Neural progenitor cell (in vitro differentiated cells): ENCODE results near the gene ARHGAP26.

ENCODE experiments used
- EZH2 ChIP-seq: fragments of 200-600 bp; sonication (generic); IDR thresholded peaks from 2 replicates; pipeline ENCODE4 v1.6.1; 2017; ENCODE audit warnings: antibody characterized with exemption, mild to moderate bottlenecking, moderate library complexity
- EZH2phosphoT487 ChIP-seq: fragments of 200-600 bp; sonication (generic); IDR thresholded peaks from 2 replicates; pipeline ENCODE4 v1.6.1; 2017; ENCODE audit warnings: antibody characterized with exemption
- TF ChIP-seq, protein P1 (sequence below): fragments of 200-600 bp; sonication (generic); IDR thresholded peaks from 2 replicates; pipeline ENCODE4 v1.5.1; 2017; ENCODE audit warnings: antibody characterized with exemption, mild to moderate bottlenecking

DNA sequence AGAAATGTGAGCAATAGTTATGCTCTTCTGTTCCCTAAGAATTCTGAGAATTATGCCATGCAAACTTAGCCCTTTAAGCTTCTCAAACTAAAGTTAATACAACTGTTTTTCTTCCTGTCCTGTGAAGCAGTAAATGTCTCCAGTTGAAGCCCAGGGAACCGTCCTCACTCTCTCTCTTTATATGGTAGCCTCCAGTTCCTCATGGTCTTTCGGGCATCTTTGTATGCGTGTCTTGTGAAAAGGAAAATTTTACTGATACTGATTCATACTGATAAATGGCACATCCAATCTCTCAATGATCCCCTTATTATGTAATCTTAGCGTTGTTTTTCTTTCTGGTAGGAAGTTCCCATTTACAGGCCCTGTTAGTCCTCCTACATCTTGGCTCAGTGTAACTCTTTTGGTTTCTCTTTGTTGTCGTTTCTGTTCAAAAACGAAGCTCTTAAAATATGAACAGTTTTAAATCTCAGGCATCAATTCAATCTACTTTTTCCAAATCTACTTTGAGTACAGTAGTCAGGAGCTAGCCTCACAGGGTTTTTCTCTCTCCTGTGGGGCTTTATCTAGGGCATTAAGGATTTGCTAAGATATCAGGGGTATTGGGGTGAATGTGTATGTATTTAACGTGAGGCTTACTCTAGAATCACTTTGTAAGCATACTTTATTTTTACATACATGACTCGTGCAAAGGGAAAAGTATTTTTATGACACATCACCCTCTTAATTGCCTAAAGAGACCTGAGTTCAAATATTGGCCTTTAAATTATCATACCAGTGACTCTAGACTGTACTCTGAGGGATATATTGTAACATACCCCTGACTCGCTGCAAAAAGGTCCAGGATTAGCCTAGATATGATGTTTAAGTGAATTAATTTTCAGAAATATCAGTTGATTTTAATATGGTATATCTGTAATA lies 375.3 kb downstream of the ARHGAP26 start:
- TF ChIP-seq, protein P1, sequence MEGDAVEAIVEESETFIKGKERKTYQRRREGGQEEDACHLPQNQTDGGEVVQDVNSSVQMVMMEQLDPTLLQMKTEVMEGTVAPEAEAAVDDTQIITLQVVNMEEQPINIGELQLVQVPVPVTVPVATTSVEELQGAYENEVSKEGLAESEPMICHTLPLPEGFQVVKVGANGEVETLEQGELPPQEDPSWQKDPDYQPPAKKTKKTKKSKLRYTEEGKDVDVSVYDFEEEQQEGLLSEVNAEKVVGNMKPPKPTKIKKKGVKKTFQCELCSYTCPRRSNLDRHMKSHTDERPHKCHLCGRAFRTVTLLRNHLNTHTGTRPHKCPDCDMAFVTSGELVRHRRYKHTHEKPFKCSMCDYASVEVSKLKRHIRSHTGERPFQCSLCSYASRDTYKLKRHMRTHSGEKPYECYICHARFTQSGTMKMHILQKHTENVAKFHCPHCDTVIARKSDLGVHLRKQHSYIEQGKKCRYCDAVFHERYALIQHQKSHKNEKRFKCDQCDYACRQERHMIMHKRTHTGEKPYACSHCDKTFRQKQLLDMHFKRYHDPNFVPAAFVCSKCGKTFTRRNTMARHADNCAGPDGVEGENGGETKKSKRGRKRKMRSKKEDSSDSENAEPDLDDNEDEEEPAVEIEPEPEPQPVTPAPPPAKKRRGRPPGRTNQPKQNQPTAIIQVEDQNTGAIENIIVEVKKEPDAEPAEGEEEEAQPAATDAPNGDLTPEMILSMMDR = no peak
- no peak for TF ChIP-seq EZH2phosphoT487
- TF ChIP-seq EZH2 = no peak
